K562 (cell line): ENCODE data around the gene PCNX2. TPM values are rescaled to one million over a fixed set of nuclear protein-coding genes. Genes with fewer than 3 reads are reported as not detected.

Source experiments
- ATAC-seq: fragments of 200-7000 bp; cut with Tn5 transposase; 3 replicates; pipeline ENCODE4 v1.9.1; 2020; ENCODE audit warnings: moderate library complexity
- BruUV-seq: library from RNA; stranded (reverse); fragments of 400-500 nt; replicated peaks from 2 replicates; lab custom pipeline; 2021; lab: Mats Ljungman, UMichigan
- CTCF ChIA-PET: fragments of 300-600 bp; formaldehyde crosslinking; extraction: SDS; loops from one replicate; lab custom pipeline; 2021; ENCODE audit warnings: low intra/inter-chr PET ratio; lab: Yijun Ruan, JAX
- POLR2A ChIA-PET: fragments of 300-600, 350-650 bp; sonication (Branson Sonifier 250); formaldehyde crosslinking; extraction: SDS; loops from one replicate; lab custom pipeline; 2021; ENCODE audit warnings: antibody characterized with exemption, inconsistent platforms; lab: Yijun Ruan, JAX
- DNase-seq, 4 experiments: peaks; one replicate each; pipeline versions ENCODE4 v3.0.0 to v3.0.0-alpha.2; 2011 to 2018; ENCODE audit warnings: low spot score in 3 of 4, mixed read lengths in 3 of 4; ENCODE audit errors: extremely low read depth in 1 of 4
- FAIRE-seq: peaks from 2 replicates; lab custom pipeline; 2011; peaks lifted over from hg19 to GRCh38; lab: Jason Lieb, UNC
- H2AFZ ChIP-seq: 2 replicates; pipeline ENCODE4 v1.6.0; 2011; ENCODE audit warnings: low read depth, low read length, control low read depth, inconsistent platforms
- H3K27ac ChIP-seq: fragments of 200-600 bp; 3 replicates; pipeline ENCODE4 v1.8.0; 2011; ENCODE audit warnings: low read depth, mild to moderate bottlenecking, control low read depth, inconsistent platforms, low read length, moderate library complexity, mixed read lengths; ENCODE audit errors: extremely low read depth
- H3K27me3 ChIP-seq, 2 experiments: fragments of 300-600 bp in 1 of 2; 2 replicates in 1 of 2; 3 replicates in 1 of 2; pipeline versions ENCODE4 v1.6.0 to v1.8.0; 2011; ENCODE audit warnings: inconsistent platforms in 2 of 2, low read length in 2 of 2, mild to moderate bottlenecking in 1 of 2, mixed read lengths in 1 of 2, moderate library complexity in 1 of 2; ENCODE audit not compliant: control insufficient read depth in 2 of 2, insufficient read depth in 2 of 2
- H3K36me3 ChIP-seq: fragments of 300-600 bp; 3 replicates; pipeline ENCODE4 v1.8.0; 2011; ENCODE audit warnings: mild to moderate bottlenecking, low read length, inconsistent platforms; ENCODE audit not compliant: control insufficient read depth, insufficient read depth
- H3K4me1 ChIP-seq, 2 experiments: fragments of 200-600 bp in 1 of 2; replicated peaks in 1 of 2; 2 replicates in 1 of 2; 3 replicates in 1 of 2; pipeline versions ENCODE4 v1.5.1 to v1.8.0; 2011; ENCODE audit warnings: inconsistent platforms in 2 of 2, low read length in 2 of 2, mild to moderate bottlenecking in 1 of 2, mixed read lengths in 1 of 2, moderate library complexity in 1 of 2; ENCODE audit not compliant: control insufficient read depth in 2 of 2, insufficient read depth in 2 of 2
- H3K4me2 ChIP-seq: 2 replicates; pipeline ENCODE4 v1.6.1; 2011; ENCODE audit warnings: low read length, control low read depth, inconsistent platforms, mixed read lengths; ENCODE audit not compliant: insufficient read depth
- H3K4me3 ChIP-seq: fragments of 200-600 bp; sonication (generic), shearing (Covaris generic); 2 replicates; pipeline ENCODE4 v1.5.1; 2016; ENCODE audit warnings: control low read depth, inconsistent platforms
- H3K79me2 ChIP-seq: fragments of 200-600 bp; 3 replicates; pipeline ENCODE4 v1.8.0; 2011; ENCODE audit warnings: low read length, inconsistent platforms; ENCODE audit not compliant: control insufficient read depth, insufficient read depth
- H3K9ac ChIP-seq, 2 experiments: 2 replicates each; pipeline versions ENCODE4 v1.6.0 to v1.6.1; 2011; ENCODE audit warnings: low read depth in 2 of 2, low read length in 2 of 2, control low read depth in 1 of 2, inconsistent platforms in 1 of 2, mild to moderate bottlenecking in 1 of 2, mixed read lengths in 1 of 2; ENCODE audit not compliant: insufficient read depth in 1 of 2
- H3K9me1 ChIP-seq: one replicate; pipeline ENCODE4 v1.6.0; 2011; ENCODE audit warnings: inconsistent platforms, mild to moderate bottlenecking, low read length, moderate library complexity; ENCODE audit not compliant: control insufficient read depth, insufficient read depth
- H3K9me3 ChIP-seq: replicated peaks from 2 replicates; pipeline ENCODE4 v1.5.1; 2011; ENCODE audit warnings: low read depth, low read length, inconsistent platforms; ENCODE audit not compliant: control insufficient read depth, insufficient read depth
- H4K20me1 ChIP-seq: replicated peaks from 2 replicates; pipeline ENCODE4 v1.6.1; 2011; ENCODE audit warnings: low read length, inconsistent platforms, mixed read lengths; ENCODE audit not compliant: control insufficient read depth, insufficient read depth
- ETS2 ChIP-seq: IDR thresholded peaks from 2 replicates; pipeline ENCODE4 v1.6.1; 2016; ENCODE audit warnings: borderline replicate concordance, missing genetic modification characterization, mild to moderate bottlenecking, moderate library complexity, missing compliant biosample characterization; ENCODE audit not compliant: poor library complexity, severe bottlenecking
- IRF2 ChIP-seq: sonication (generic); formaldehyde crosslinking; IDR thresholded peaks from 2 replicates; pipeline ENCODE4 v1.8.1; 2022; ENCODE audit warnings: mild to moderate bottlenecking, missing genetic modification reagents
- MAFF ChIP-seq: IDR thresholded peaks from 2 replicates; pipeline ENCODE4 v1.6.1; 2012; ENCODE audit warnings: low read length, improper control_type of control experiment
- PHF8 ChIP-seq: fragments of 200-600 bp; sonication (generic); IDR thresholded peaks from 2 replicates; pipeline ENCODE4 v1.6.1; 2012; ENCODE audit warnings: mixed run types, mild to moderate bottlenecking, inconsistent platforms, low read length, moderate library complexity, borderline replicate concordance
- RAD21 ChIP-seq, 2 experiments: fragments of 250-450 bp in 1 of 2; fragments of 450-650 bp in 1 of 2; sonication (Bioruptor Pico) in 1 of 2; formaldehyde crosslinking in 1 of 2; IDR thresholded peaks in 1 of 2; conservative IDR thresholded peaks in 1 of 2; 2 replicates each; pipeline versions ENCODE4 v1.4.0 to v1.8.0; 2020 to 2022; ENCODE audit warnings: mild to moderate bottlenecking in 2 of 2, moderate library complexity in 1 of 2
- SIN3A ChIP-seq, 2 experiments: fragments of 150-350 bp in 1 of 2; IDR thresholded peaks; 2 replicates each; pipeline ENCODE4 v1.6.1; 2011 to 2016; ENCODE audit warnings: borderline replicate concordance in 2 of 2, low read depth in 2 of 2, low read length in 2 of 2, mild to moderate bottlenecking in 2 of 2, moderate library complexity in 2 of 2; ENCODE audit not compliant: control insufficient read depth in 1 of 2
- TCF7 ChIP-seq: sonication (generic); IDR thresholded peaks from 2 replicates; pipeline ENCODE4 v1.6.1; 2016; ENCODE audit warnings: antibody characterized with exemption, borderline replicate concordance
- THRAP3 ChIP-seq: fragments of 450-650 bp; IDR thresholded peaks from 2 replicates; pipeline ENCODE4 v1.6.1; 2016; ENCODE audit warnings: mild to moderate bottlenecking, inconsistent platforms, borderline replicate concordance
- ZNF311 ChIP-seq: fragments of 250-450 bp; sonication (Bioruptor Pico); IDR thresholded peaks from 2 replicates; pipeline ENCODE4 v1.4.0; 2020; ENCODE audit warnings: mild to moderate bottlenecking, moderate library complexity
- ZNF609 ChIP-seq: sonication (generic); formaldehyde crosslinking; IDR thresholded peaks from 2 replicates; pipeline ENCODE4 v1.8.1; 2023; ENCODE audit warnings: missing genetic modification reagents, mild to moderate bottlenecking, borderline replicate concordance
- WGBS: fragments of 100-300 bp; shearing (Covaris generic); methylation state at CpG from one replicate; pipeline ENCODE4 v1.1.6; 2016; ENCODE audit warnings: low coverage, mixed read lengths; ENCODE audit not compliant: insufficient coverage; ENCODE audit errors: missing lambda C conversion rate; 5-methylcytosine and 5-hydroxymethylcytosine counted together
- in situ Hi-C: fragments of 300-500 bp; cut with MboI; formaldehyde crosslinking; loops from 4 replicates; pipeline ENCODE4 v1.15.0; 2018; ENCODE audit warnings: inconsistent platforms, mixed read lengths
- intact Hi-C: fragments of 100-400 bp; cut with micrococcal nuclease; formaldehyde crosslinking; loops from 2 replicates; pipeline ENCODE4 v1.14.2; 2022
- polyA plus RNA-seq, 8 experiments: library from polyadenylated mRNA; depleted of rRNA in 4 of 8; stranded (reverse) in 5 of 8; unstranded in 3 of 8; fragments of >200 nt; fragmentation: Nextera tagmentation in 2 of 8; fragmentation: Illumina TruSeq in 1 of 8; extraction: Ambion mirVana in 2 of 8; extraction: Trizol in 1 of 8; gene quantifications; 2 replicates each; pipeline versions ENCODE4 v1.2.1 to v1.2.3, GENCODE V29; 2011 to 2014; ENCODE audit warnings: inconsistent platforms in 1 of 8, missing spikeins in 1 of 8
- total RNA-seq, 7 experiments: library from RNA; depleted of rRNA in 6 of 7; stranded (reverse); fragments of >200 nt in 6 of 7; fragmentation: Illumina TruSeq in 2 of 7; extraction: Trizol in 2 of 7; gene quantifications; 2 replicates each; pipeline versions ENCODE4 v1.2.1 to v1.2.3, GENCODE V29; 2011 to 2021; ENCODE audit warnings: low replicate concordance in 1 of 7
- TF ChIP-seq, protein P1 (sequence below): fragments of 250-450 bp; sonication (Bioruptor Pico); IDR thresholded peaks from 2 replicates; pipeline ENCODE4 v1.8.0; 2021; ENCODE audit warnings: moderate library complexity, mild to moderate bottlenecking, inconsistent platforms
- TF ChIP-seq, protein P2 (sequence below): fragments of 250-450 bp; sonication (Bioruptor Pico); IDR thresholded peaks from 2 replicates; pipeline ENCODE4 v1.4.0; 2020; ENCODE audit warnings: borderline replicate concordance

PCNX2 gene
- total and polyA plus RNA-seq, 9 of the 15 experiments (the other 6 are each of a cell fraction or from before 2014, with no cell fraction given) = 0.07 to 0.33 TPM; not detected in 7

GRCh38 chr1:233094269-233094668 lies 201.3 kb downstream of the PCNX2 start:
- no TSS peak for BruUV-seq
- Histone ChIP-seq H3K4me1 (no peaks in the 10 kb centered on the region), H3K4me3 (no peak overlapping the region), H3K27ac (no peak overlapping the region), H3K27me3 (no peaks in the 10 kb centered on the region), H3K9ac (no peak overlapping the region), H2AFZ (no peak overlapping the region), H3K9me3 (no peaks in the 10 kb centered on the region), H3K36me3 (no peaks in the 10 kb centered on the region), H3K9me1 (no peaks in the 10 kb centered on the region), H3K4me2 (no peak overlapping the region), H4K20me1 (no peaks in the 10 kb centered on the region), H3K79me2 (no peaks in the 10 kb centered on the region)
- 0% methylated on average over 2 of the region's 2 CpGs for WGBS
- no peak for ATAC-seq
- no peak for DNase-seq
- intact Hi-C loops = no loop called here
- in situ Hi-C loops = no loop called here
- TF ChIP-seq ZNF311 (CRISPR knock-in tag) = no peak
- no peak for TF ChIP-seq ETS2 (tag)
- TF ChIP-seq THRAP3 = no peak
- TF ChIP-seq IRF2 (CRISPR knock-in tag) = no peak
- TF ChIP-seq, protein P1, sequence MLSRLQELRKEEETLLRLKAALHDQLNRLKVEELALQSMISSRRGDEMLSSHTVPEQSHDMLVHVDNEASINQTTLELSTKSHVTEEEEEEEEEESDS = no peak
- no peak for TF ChIP-seq MAFF
- TF ChIP-seq, protein P2, sequence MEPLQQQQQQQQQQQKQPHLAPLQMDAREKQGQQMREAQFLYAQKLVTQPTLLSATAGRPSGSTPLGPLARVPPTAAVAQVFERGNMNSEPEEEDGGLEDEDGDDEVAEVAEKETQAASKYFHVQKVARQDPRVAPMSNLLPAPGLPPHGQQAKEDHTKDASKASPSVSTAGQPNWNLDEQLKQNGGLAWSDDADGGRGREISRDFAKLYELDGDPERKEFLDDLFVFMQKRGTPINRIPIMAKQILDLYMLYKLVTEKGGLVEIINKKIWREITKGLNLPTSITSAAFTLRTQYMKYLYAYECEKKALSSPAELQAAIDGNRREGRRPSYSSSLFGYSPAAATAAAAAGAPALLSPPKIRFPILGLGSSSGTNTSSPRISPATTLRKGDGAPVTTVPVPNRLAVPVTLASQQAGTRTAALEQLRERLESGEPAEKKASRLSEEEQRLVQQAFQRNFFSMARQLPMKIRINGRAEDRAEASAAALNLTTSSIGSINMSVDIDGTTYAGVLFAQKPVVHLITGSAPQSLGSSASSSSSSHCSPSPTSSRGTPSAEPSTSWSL (CRISPR knock-in tag) = no peak
- TF ChIP-seq SIN3A (IDR thresholded peaks at IDR 0.05; ENCODE audit: borderline replicate concordance in 2 of 2, control insufficient read depth in 1 of 2, low read depth in 2 of 2, low read length in 2 of 2) = no peak
- TF ChIP-seq PHF8 = no peak
- no peak for TF ChIP-seq RAD21 (CRISPR knock-in tag; conservative IDR thresholded peaks at IDR 0.05 in 1 of 2, IDR thresholded peaks at IDR 0.05 in 1 of 2)
- no peak for TF ChIP-seq TCF7
- TF ChIP-seq ZNF609 (CRISPR knock-in tag) = no peak
- ChIA-PET CTCF (no interaction called here), POLR2A (no interaction called here)
- FAIRE-seq = no peak
